KBM-7 (cell line): ENCODE measurements around the gene PFKFB4.
"Not testable (repeated sequence)": the region's sequence is repeated elsewhere in the genome, so short reads cannot be mapped to it uniquely, and the experiment has no call there.

Source experiments
- DNase-seq: peaks from one replicate; pipeline ENCODE4 v3.0.0-alpha.2; 2015
- in situ Hi-C: fragments of 300-500 bp; cut with MboI; formaldehyde crosslinking; loops from 2 replicates; pipeline ENCODE4 v1.14.3; 2020; ENCODE audit warnings: low sequenced_read_pairs, low pct_unique_long_range_greater_than_20kb, mixed read lengths

The PFKFB4 gene

DNA sequence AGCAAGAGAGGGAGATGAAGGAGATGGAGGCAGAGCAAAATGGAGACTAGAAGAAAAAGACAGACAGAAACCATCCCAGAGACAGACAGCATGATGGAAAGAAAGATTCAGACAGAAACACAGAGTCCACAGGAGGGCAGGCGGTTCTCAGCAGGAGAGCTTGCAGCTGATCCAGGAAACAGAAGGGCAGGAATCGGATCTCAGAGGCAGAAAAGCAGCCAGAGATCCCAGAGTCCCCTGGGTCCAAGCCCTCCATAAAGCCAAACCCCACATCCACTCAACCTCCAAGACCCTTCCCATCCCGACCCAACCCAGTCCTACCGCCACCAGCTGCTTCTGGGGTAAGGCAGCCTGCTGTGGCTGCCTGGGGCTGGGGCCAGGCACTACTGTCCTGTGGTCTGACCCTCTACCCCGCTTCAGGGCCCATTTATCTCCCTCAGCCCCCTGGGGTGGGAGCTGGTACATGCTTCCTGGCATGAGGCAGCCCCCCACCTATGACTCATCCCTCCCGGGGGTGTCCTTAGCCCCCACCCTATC is 6.8 kb upstream of the PFKFB4 start, which contains the start of gene UCN2:
TSS of gene UCN2 (minus strand) at position 400 of the 537 bp plus-strand sequence. CDS start 657 bp downstream, outside the sequence.
- in situ Hi-C loops, result no loop called here
- no peak for DNase-seq

DNA sequence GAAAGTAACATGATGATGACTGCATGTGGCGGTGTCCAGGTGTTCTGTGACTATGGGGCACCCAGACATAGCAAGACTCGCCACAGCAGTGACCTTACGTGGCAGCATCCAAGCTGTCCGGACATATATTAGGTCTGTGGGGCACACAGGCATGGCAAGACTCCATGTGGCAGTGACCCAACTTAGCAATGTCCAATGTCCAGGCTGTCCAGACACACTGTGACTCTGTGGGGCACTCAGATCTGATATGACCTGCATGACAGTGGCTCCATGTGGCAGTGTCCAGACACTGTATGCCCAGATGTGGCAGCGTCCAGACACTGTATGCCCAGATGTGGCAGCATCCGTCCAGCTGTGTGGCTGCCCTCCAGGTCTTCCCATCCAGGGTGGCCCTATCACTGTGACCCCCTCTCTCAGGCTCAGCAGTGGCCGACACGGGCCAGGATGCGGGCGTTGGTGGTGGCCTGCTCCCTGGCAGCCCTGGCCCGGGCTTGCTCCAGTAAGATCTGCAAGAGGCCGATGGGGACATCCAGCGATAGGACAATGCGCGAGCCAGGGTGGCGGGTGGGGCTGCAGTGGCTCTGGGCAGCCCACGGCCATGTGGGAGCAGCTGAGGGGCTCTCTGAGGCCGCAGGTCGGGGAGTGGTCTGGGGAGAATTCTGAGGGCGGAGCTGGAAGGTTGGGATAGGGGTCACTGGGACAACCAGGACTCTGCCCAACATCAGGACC is 5.9 kb upstream of the PFKFB4 start:
- in situ Hi-C loops, result no loop called here
- DNase-seq, result no peak

DNA sequence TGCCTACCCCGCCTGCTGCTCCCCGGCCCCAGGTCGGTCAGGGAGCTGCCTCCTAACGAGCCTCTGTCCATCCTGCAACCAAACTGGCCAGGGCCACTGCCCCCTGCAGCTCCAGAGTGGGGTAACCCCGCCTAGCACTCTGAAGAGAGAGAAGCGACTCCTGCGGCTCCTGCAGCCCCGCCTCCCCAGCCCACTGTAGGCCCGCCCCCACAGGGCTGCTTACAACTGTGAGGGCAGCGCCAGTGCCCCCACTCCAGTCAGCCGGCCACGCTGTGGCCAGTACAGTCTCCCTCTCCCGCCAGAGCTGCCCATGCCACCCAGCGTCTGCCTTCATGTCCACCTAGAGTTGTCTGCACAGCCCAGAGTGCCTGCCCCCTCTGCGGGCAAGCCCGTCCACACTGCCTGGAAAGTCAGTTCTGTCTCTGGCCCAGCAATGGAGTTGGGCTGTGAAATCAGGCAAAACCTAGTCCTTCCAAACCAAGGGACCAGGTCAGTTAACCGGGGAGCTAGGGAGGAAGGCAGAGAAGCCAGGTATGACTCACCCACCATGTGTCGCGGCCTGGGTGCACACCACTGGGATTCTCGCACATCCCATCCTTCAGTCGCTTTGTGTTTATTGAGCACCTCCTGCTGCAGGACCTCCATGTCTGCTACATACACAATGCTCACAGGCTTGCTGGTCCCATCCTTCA is 4.6 kb upstream of the PFKFB4 start:
- peak; percentile 51 for DNase-seq
- in situ Hi-C loops, result no loop called here

- peak; percentile 26 for DNase-seq
- in situ Hi-C loops, result no loop called here
These were observed 4.0 kb upstream of the PFKFB4 start for GRCh38 chr3:48560648-48561018.

DNA sequence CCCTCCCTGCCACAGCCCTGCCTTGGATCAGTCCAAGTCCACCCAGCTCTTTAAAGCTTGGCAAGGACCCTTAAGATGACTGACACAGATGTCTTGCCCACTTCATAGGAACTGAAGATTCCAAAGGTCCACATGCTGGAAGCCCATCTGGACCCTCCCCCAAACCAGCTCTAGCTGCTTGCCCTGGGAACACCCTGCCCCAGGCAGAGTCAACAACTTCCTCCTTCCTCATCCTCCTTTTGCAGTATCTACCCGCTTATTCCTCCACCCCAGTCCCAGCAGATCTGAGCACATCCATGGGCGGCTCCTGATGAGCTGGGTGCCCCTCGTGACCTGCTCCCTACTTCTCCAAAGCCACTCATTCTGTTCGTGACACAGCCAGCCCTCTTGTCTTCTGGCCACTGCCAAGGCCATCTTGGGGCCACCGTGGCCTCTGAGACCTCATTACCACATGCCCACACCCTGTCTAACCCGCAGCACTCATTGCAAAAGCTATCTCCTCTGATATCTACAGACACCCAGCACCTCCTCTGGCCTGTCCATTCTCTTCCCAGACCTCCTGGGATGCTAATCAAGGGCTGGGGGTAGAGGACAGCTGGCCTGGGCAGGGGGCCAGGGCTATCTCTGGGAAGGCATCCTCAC is 2.0 kb upstream of the PFKFB4 start:
- in situ Hi-C loops, result no loop called here
- peak; percentile 57 for DNase-seq

- in situ Hi-C loops, result no loop called here
- no peak for DNase-seq
These were observed 431 bp downstream of the PFKFB4 start for GRCh38 chr3:48555949-48556795.

GRCh38 chr3:48555231-48555948 is 1.2 kb downstream of the PFKFB4 start:
- DNase-seq, result no peak
- in situ Hi-C loops, result no loop called here

DNA sequence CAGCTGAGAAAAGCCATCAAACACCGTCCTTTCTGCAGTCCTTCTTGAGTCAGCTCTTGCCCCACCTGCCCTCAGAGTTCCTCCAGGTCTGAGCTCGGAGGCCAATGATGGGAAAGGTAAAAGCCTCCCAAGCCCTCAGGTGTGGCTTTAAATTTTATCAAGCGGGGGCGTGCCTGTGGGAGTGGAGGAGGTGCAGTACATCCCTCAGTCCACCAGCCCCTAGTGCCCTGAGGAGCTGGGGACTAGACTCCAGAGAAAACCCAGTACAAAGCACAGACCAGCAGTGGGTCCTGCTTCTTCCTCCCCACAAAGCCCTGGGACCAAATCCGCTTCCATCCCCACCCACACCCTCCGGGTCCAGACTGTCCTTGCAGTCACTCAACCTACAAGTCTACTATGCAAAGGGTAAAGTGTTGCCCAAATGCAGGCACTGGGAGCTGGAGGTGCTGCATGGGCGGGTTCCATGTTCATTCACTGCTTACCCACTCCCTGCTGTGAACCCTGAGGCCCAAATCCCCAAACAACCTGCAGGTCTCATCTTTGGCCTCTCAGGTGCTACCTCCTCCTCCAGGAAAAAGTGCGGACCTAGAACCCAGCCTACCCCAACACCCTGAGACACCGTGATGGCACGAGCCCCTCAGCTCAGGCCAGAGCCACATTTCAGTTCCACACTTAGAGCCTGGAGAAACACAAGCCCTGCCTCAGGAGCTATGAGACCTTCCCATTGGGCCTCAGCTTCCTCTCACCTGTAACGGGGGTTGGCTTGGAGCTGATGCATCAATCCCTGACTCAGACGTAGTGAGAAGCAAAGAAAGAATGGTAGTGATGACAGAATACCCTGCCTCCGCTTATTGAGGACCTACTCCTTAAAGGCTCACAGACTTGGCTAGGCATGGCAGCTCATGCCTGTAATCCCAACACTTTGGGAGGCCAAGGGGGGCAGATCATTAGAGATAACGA is 2.4 kb downstream of the PFKFB4 start:
- in situ Hi-C loops, result no loop called here
- no peak for DNase-seq

DNA sequence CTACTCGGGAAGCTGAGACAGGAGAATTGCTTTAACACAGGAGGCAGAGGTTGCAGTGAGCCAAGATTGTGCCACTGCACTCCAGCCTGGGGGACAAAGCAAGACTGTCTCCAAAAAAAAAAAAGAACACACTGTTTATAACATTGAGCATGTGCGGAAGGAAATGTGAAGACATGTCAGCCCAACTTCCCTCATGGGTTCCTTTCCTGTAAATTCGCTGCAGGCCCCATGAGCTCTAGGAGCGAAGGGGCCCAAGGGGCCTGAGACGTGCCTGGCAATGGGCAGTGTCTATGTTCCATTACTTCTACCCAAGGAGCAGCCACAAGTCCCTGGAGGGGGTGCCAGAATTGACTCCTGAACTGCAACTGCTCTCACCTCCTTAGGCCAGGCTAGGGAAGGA is 3.2 kb downstream of the PFKFB4 start:
- DNase-seq, result no peak
- in situ Hi-C loops, result no loop called here

- in situ Hi-C loops, result no loop called here
- no peak for DNase-seq
These were observed 4.3 kb downstream of the PFKFB4 start for GRCh38 chr3:48552111-48552951.

GRCh38 chr3:48551651-48552050 is 5.0 kb downstream of the PFKFB4 start:
- DNase-seq, in situ Hi-C loops: not testable (repeated sequence)

GRCh38 chr3:48548729-48549705 is 7.6 kb downstream of the PFKFB4 start:
- in situ Hi-C loops, result no loop called here
- peak; percentile 87 for DNase-seq

DNA sequence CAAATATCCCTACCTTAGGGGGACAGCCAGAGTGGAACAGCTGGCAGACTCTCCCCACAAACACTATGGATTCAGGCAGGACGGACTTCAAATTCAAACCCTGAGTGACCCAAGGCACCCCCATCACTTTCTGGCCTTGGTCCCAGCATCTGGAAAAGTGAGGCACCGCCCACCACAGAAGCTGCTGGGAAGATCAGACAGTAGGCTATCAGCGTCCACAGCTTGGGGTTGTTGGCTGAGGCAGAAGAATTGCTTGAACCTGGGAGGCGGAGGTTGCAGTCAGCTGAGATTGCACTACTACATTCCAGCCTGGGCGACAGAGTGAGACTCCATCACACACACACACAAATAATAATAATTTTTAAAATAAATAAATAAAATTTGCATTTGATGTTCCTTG is 8.5 kb downstream of the PFKFB4 start:
- no peak for DNase-seq
- in situ Hi-C loops, result no loop called here

DNA sequence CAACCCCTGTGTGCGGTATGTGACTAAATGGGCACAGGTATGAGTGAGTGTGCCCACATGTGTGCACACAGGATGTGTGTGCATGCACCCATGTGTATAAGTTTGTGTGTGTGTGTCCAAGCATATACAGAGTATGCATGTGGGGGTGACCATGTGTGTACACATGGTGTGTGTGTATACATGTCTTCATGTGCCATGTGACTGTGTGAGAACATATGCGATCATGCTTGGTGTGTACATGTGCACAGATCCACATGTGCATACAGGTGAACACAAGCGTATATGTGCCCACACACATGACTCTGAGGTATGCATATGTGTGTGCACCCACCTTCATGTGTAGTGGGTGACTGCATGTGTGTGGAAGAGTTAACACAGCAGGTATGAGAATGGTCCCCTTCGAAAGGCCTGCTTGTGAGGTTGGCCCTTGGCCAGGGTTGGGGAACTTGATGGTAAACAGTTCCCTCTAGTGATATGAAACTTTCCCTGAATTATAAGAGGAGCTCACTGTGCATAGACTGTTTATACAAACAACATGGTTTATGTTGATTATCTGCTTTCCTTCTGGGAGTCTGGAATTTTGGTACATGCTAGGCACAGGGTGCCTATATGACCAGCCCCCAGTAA is 10.3 kb downstream of the PFKFB4 start:
- no peak for DNase-seq
- in situ Hi-C loops, result no loop called here

DNA sequence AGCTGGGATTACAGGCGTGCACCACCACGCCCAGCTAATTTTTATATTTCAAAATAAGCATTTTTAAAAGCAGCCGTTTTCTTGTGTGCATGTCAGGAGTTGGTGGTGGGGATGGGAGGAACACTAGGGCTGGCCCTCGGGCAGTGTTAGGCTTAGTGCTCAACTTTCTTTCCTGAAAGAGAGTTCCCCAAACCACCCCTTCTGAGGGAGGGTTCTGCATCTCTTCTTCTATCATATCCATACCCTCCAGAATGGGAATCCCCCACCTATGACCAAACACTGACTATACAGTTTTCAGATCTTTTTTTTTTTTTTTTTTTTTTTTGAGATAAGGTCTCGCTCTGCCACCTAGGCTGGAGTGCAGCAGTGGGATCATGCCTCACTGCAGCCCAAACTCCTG is 12.5 kb downstream of the PFKFB4 start:
- DNase-seq, result no peak
- in situ Hi-C loops, result no loop called here
